DMS79 treated with DMSO at 0.1 percent for 48 hours (cell line): ENCODE measurements around the gene ZNF853.
A peak's percentile ranks its signal among the peaks of the same experiment; 100 is the strongest.
"Not testable (repeated sequence)": the region's sequence is repeated elsewhere in the genome, so short reads cannot be mapped to it uniquely, and the experiment has no call there.

ENCODE experiments used
- DNase-seq: peaks from one replicate; lab custom pipeline; 2025; lab: John Stamatoyannopoulos, UW

ZNF853 gene

DNA sequence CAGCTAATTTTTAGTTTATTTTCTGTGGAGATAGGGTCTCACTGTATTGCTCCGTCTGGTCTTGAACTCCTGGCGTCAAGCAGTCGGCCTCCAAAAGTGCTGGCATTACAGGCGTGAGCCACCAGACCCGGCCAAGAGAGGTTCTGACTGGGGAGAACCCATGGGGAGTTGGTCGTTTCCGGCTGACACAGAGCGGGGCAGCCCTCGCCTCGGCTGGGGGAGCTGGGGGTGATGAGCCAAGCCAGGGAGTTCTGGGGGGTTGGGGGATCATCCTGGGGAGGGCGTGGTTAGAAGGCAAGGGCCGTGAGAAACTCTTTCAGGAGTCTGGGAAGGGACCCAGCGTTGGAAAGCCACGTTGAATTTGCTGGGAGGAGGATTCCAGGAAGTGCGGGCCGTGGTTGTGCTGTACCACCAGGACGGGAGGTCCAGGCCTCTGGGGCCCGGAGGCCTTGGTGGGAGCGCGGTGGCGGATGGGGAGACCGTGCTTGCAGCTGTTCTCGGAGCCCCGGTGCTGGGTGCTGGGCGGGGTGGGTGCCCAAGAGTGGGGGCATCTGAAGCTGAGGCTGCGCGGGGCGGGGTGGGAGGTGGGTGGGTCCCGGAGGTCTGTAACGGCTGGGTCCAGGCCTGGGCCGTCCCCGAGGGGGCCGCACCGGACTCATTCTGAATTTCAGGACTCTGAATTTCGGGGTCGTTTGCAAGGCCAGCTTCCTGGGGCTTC lies 8.4 kb upstream of the ZNF853 start:
- no peak for DNase-seq

- no peak for DNase-seq
Measured at GRCh38 chr7:6607651-6608051, 7.8 kb upstream of the ZNF853 start.

- no peak for DNase-seq
Measured at GRCh38 chr7:6608081-6608480, 7.3 kb upstream of the ZNF853 start.

DNA sequence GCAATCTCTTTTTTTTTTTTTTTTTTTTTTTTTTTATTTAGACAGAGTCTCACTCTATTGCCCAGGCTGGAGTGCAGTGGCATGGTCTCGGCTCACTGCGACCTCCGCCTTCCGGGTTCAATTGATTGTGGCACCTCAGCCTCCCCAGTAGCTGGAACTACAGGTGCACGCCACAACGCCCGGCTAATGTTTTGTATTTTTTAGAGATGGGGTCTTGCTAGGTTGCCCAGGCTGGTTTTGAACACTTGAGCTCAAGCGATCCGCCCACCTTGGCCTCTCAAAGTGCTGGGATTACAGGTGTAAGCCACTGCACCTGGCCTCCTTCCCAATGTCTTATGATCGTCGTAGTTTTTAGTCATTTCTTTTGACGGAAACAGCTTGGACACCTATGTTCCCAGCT lies 6.6 kb upstream of the ZNF853 start:
- no peak for DNase-seq

DNA sequence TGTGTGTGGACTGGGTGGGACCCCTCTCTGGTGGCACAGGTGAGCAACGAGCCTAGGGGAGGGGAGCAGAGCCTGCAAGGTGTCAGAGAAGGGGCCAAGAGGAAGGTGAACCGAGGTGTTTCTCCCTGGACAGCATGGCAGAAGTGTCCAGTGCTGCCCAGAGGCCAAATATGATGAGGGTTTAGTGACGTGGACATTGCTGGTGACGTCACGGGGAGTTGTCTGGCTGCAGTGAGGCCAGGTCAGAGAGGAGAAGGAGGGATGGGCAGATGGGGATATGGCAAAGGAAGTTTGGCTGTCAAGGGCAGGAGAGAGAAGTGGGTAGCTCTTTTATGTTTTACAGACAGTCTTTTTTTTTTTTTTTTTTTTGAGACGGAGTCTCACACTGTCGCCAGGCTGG lies 2.6 kb upstream of the ZNF853 start:
- no peak for DNase-seq

DNA sequence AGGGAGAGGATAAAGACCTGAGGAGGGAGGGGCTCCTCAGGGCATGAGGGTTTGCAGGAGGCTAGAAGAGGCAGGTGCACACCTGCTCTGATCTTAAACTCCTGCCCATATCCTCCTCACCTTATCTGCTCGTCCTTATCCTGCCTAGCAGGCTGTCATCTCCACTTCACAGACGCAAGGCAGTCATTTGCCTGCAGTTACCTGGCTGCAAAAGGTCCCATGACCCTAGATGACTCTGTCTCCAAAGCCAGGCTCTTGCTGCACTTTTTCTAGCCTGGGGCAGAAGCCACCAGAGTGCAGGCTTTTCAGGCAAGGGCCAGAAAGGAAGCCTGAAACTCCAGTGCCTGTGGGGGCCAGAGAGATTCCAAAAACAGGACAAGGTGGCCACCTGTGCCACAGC lies 1.7 kb upstream of the ZNF853 start:
- no peak for DNase-seq

DNA sequence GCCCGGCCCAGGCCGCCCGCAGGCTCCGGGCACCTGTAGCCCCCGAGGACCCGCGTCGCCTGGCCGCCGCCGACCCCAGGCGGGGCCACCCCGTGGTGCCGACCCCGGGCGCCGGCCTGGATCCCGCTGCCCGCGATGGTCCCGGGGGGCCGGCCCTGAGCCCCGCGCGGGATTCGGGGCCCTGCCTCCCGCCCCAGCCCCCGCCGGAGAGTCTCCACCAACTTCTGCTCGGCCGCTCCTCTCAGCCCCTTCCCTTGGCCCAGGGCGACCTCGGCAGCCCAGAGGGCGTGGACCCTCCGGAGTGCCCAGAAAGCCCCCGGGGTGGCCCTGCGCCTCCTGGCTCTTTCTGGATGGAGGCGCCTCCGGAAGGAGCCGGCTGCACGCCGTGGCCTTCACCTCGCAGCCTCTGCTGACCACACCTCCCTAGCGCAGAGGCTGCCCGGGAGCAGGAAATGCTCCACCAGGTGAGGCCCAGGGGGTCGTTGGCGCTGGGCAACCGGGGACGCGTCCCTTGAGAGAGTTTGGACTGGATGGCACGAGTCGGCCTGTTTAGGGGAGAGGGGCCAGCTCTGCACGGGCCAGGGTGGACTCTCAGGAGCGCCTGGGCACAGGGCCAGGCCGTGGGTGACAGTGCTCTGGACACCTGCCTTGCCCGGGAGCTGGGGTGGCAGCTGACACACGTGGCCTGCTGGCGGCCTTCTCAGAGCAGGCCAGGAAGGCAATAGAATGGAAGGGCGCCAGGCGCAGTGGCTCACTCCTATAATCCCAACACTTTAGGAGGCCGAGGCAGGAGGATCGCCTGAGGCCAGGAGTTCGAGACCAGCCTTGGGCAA lies 529 bp downstream of the ZNF853 start:
- no peak for DNase-seq

DNA sequence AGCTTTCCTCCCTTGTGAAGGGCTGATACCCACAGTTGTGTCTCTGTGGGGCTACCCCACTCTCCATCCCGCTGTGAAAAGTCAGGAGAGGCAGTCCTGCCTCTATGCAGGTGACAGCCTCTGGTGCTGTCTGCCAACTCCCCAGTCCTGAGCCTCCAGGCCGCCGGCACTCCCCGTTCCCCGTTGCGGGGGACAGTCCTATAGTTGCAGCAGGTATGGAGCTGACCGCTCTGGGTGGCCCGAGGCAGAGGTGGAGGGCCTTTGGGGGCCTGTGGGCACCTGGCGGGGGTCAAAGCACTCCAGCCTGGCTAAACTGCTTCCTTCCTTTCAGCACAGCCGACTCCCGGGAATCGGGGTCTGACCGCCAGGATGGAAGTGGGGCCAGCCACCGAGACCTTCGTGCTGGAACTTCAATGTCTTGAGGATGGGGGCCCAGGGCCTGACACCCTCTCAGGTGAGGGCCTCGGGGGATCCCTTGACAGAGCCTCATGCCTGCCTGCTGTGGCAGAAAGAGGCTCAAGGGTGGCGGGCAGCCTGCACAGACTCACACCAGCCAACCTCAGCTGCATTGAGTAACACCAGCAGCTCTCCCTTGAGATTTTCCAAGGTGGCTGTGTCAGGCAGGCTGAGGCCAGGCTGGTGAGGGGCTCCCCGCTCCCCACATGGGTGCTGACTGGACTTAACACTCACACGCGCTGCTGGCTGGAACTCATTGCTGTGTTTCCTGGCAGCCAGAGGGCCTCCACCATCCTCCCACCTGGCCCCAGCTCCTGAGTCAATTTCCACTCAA lies 1.6 kb downstream of the ZNF853 start:
- no peak for DNase-seq

- DNase-seq = no peak
Measured at GRCh38 chr7:6618621-6619020, 3.2 kb downstream of the ZNF853 start.

DNA sequence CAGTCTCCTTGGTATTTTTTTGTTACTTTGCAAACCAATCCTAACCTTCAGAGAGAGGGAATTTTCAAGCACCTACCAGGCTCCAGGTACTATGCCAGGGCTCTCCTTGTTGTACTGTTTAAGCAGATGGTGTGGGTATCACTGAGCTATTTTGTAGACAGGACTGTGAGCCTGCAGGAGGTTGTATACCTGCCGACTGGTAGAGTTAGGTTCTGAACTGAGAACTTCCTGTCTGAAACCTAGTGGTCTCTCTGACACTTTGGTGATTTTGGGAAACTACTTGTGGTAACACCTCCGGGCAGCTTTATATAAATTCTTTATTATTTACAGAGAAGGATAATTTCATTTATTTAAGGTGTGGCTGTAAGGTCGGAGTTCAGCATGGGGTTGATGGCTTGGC lies 4.6 kb downstream of the ZNF853 start:
- no peak for DNase-seq

GRCh38 chr7:6621195-6622133 lies 6.1 kb downstream of the ZNF853 start:
- no peak for DNase-seq

DNA sequence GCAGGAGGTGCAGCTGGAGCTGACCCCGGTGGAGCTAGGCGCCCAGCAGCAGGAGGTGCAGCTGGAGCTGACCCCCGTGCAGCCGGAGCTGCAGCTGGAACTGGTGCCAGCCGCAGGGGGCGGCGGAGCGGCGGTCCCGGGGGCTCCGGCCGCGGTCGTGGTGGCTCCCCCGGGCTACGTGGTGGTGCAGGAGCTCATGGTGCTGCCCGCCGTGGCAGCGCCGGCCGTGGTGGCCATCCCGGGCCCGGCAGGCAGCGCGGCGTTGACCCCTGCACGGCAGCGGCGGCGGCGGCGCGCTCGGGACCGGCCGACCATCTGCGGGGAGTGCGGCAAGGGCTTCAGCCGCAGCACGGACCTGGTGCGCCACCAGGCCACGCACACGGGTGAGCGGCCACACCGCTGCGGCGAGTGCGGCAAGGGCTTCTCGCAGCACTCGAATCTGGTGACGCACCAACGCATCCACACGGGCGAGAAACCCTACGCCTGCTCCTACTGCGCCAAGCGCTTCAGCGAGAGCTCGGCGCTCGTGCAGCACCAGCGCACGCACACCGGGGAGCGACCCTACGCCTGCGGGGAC lies 6.8 kb downstream of the ZNF853 start:
- DNase-seq = no peak

DNA sequence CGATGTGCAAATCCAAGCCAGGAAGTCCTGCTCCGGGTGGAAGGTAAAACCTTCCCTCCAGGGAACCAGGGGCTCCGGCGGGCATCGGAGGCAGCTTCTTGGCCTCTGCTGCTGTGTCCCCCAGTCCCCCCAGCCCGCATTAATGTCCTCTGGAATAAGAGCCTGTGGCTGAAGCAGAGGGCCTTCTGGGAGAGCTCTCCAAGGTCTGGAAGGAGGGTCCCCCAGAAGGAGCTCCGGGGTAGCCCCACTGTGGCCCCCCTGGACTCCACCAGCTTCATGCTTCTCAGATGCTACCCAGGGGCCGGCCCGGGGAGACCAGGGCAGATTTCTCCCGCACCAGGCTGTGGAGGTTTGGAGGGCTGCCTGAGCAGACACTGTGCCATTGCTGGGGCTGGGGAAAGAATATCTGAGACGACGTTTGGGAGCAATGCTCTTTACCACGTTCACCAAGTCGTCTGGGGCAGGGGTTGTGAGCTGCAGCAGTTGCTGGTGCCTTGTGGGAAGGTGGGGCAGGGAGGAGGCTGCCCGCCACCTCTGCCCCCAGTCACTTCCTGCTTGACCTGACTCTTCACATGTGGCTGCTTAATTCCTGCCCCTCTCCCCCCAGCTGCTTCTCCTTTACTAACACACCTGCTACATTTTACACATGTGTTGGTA lies 8.3 kb downstream of the ZNF853 start:
- DNase-seq = no peak

DNA sequence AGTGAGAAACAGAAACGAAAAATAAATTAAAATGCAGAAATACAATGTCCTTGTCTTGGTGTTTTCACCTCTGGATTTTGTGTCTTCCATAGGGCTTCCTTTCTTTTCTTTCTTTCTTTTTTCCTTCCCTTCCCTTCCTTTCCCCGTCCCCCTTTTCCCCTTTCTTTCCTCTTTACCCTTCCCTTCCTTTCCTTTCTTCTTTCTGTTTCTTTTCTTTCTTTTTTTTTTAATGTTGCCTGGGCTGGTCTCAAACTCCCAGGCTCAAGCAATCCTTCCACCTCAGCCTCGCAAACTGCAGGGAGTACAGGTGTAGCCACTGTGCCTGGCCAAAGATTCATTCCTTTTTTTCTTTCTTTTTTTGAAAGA lies 8.8 kb downstream of the ZNF853 start:
- DNase-seq = no peak

DNA sequence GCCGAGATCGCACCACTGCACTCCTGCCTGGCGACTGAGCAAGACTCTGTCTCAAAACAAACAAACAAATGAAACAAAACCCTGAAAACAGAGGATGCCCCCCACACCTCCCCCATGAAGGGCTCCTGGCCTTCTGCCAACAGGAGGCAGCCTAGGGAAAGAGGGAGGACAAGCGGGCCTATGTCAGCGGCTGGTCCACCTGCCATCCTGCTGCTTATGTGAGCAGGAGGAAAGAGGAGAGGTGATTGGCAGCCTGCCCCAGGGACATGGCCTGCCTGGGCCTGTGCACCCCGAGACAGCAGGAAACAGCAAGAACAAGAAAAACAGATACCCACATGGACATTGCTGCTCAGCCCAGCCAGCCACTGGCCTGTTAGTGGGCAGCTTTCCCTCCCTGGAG lies 12.6 kb downstream of the ZNF853 start:
- peak; percentile 62 for DNase-seq

DNA sequence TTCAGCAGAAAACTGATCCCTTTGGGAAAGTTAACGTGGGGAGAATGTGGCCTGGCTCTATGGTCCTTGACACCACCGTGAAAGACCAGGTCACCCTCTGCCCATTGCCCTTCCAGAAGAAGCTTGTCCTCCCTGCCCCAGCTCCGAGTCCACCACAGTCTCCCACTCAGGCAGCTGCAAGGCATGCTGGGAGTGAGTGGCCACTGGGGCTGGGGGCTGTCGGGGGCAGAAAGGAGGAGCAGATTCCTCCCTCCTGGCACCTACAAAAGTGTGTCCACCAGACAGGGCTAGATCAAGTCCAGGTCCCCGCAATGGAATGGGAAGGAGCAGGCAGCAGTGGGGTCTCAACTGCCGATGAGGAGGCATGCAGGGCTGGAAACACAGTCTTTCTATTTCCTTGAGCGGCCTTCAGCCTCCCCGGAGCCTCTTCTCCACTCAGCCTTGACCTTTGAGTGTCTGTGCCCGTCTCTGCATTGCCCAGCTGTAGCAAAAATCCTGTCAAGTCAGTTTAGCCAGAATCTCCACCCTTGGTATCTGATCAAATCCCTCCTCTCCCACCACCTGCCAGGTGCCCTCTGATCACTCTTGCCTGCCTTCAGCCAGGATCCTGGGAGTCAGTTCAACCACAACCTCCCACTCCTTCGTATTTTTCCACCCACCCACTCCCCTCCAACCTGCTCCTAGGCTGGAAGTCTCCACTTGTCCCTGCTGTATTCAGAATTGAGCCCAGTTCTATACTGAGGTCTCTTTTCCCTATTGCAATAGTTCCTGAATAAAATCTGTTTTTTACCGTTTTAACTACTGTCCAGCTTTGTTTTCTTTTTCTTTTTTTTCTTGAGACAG lies 14.8 kb downstream of the ZNF853 start:
- peak; percentile 9 for DNase-seq

DNA sequence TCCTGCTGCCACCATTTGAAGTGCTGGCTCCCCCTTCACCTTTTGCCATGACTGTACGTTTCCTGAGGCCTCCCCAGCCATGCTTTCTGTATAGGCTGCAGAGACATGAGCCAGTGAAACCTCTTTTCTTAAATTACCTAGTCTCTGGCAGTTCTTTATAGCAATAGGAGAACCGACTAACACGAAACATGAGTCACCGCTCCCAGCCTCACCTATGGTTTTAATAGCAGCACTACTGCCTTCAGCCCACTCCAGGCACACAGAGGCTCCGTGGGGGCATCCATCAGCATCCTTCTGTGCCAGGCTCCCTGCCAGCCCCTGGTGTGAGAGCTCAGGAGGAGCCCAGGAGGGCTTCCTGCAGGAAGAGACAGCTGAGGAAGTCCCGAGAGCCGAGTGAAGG lies 16.2 kb downstream of the ZNF853 start:
- no peak for DNase-seq

DNA sequence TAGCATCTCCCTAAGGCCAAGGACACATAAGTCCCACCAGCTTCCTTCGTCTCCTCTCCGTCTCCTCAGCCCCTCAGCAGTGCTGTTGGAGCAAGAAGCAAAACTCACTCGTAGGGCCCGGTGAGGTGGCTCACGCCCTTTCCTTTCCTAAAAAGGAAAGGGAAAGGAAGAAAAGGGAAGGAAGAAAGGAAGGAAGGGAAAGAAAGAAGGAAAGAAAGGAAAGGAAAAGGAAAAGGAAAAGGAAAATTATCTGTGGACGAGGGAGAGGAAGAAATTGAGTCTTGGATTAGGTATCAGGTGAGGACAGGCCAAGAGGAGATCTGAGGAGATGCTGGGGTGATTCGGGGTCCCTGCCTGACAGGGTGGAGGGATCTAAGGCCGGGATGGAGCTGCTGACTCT lies 18.6 kb downstream of the ZNF853 start:
- DNase-seq = no peak

GRCh38 chr7:6634971-6635370 lies 19.6 kb downstream of the ZNF853 start:
- DNase-seq = not testable (repeated sequence)
